ENCODE measurements around the gene INSR.

GRCh38 chr19:7067716-7068115 lies 226.5 kb downstream of the INSR start:
- TF ChIP-seq CTCF (IDR thresholded peaks at IDR 0.05), result no peak
- TF ChIP-seq EP300 (IDR thresholded peaks at IDR 0.05), result no peak
- no peak for TF ChIP-seq POLR2AphosphoS5 (IDR thresholded peaks at IDR 0.05)
- TF ChIP-seq POLR2A (IDR thresholded peaks at IDR 0.05), result no peak
